ENCODE data around the gene BLVRA.

The BLVRA gene

GRCh38 chr7:43761938-43762692, 3.6 kb downstream of the BLVRA start (continued):
- TF ChIP-seq TSHZ2 (CRISPR knock-in tag; IDR thresholded peaks at IDR 0.05) (no peak), ZNF70 (CRISPR knock-in tag; IDR thresholded peaks at IDR 0.05) (no peak), ZNF565 (CRISPR knock-in tag; conservative IDR thresholded peaks at IDR 0.05; ENCODE audit: low read depth) (no peak), PPARA (CRISPR knock-in tag; IDR thresholded peaks at IDR 0.05; ENCODE audit: borderline replicate concordance) (no peak)

- no peak for TF ChIP-seq PATZ1 (CRISPR knock-in tag; IDR thresholded peaks at IDR 0.05; ENCODE audit: borderline replicate concordance)
- no peak for TF ChIP-seq ESRRG (CRISPR knock-in tag; IDR thresholded peaks at IDR 0.05)
- no peak for TF ChIP-seq ISL1 (CRISPR knock-in tag; IDR thresholded peaks at IDR 0.05)
- no peak for TF ChIP-seq TCF4 (CRISPR knock-in tag; IDR thresholded peaks at IDR 0.05; ENCODE audit: borderline replicate concordance)
- no peak for TF ChIP-seq ZC3H10 (CRISPR knock-in tag; IDR thresholded peaks at IDR 0.05)
- TF ChIP-seq SNAI2 (CRISPR knock-in tag; IDR thresholded peaks at IDR 0.05) = no peak
- no peak for TF ChIP-seq ARNTL (CRISPR knock-in tag; IDR thresholded peaks at IDR 0.05; ENCODE audit: borderline replicate concordance, low read depth)
- no peak for TF ChIP-seq ZNF565 (CRISPR knock-in tag; conservative IDR thresholded peaks at IDR 0.05; ENCODE audit: low read depth)
- no peak for TF ChIP-seq ZNF70 (CRISPR knock-in tag; IDR thresholded peaks at IDR 0.05)
- no peak for TF ChIP-seq TSHZ2 (CRISPR knock-in tag; IDR thresholded peaks at IDR 0.05)
- TF ChIP-seq CSRNP3 (CRISPR knock-in tag; IDR thresholded peaks at IDR 0.05) = no peak
- no peak for TF ChIP-seq OSR1 (CRISPR knock-in tag; IDR thresholded peaks at IDR 0.05)
- ATAC-seq = no peak
These were observed 4.7 kb downstream of the BLVRA start for GRCh38 chr7:43763183-43763582.

- ATAC-seq = no peak
- TF ChIP-seq PPARA (CRISPR knock-in tag; IDR thresholded peaks at IDR 0.05; ENCODE audit: borderline replicate concordance) (no peak), ESRRG (CRISPR knock-in tag; IDR thresholded peaks at IDR 0.05) (no peak), ZC3H10 (CRISPR knock-in tag; IDR thresholded peaks at IDR 0.05) (no peak), ISL1 (CRISPR knock-in tag; IDR thresholded peaks at IDR 0.05) (no peak), ZFP30 (CRISPR knock-in tag; IDR thresholded peaks at IDR 0.05) (no peak), CREB5 (CRISPR knock-in tag; IDR thresholded peaks at IDR 0.05; ENCODE audit: low read depth) (no peak), GLIS3 (CRISPR knock-in tag; IDR thresholded peaks at IDR 0.05) (no peak), ZFP3 (CRISPR knock-in tag; IDR thresholded peaks at IDR 0.05) (no peak), RARB (CRISPR knock-in tag; IDR thresholded peaks at IDR 0.05) (no peak), TOX (CRISPR knock-in tag; IDR thresholded peaks at IDR 0.05; ENCODE audit: borderline replicate concordance) (no peak), SNAI2 (CRISPR knock-in tag; IDR thresholded peaks at IDR 0.05) (no peak), TCF4 (CRISPR knock-in tag; IDR thresholded peaks at IDR 0.05; ENCODE audit: borderline replicate concordance) (no peak), POU6F1 (CRISPR knock-in tag; IDR thresholded peaks at IDR 0.05; ENCODE audit: borderline replicate concordance, low read depth) (no peak), ZNF8 (CRISPR knock-in tag; IDR thresholded peaks at IDR 0.05) (no peak), PATZ1 (CRISPR knock-in tag; IDR thresholded peaks at IDR 0.05; ENCODE audit: borderline replicate concordance) (no peak)
These were observed 5.7 kb downstream of the BLVRA start for GRCh38 chr7:43764039-43764761.

All from SK-N-SH treated with all-trans-retinoic acid at 6 μM for 48 hours (cell line).